NCI-H2029 (cell line): ENCODE data around the gene GYPA.
"Not testable (repeated sequence)": the region's sequence is repeated elsewhere in the genome, so short reads cannot be mapped to it uniquely, and the experiment has no call there.

ENCODE experiments used
- DNase-seq: peaks from one replicate; lab custom pipeline; 2025; lab: John Stamatoyannopoulos, UW

GYPA gene

DNA sequence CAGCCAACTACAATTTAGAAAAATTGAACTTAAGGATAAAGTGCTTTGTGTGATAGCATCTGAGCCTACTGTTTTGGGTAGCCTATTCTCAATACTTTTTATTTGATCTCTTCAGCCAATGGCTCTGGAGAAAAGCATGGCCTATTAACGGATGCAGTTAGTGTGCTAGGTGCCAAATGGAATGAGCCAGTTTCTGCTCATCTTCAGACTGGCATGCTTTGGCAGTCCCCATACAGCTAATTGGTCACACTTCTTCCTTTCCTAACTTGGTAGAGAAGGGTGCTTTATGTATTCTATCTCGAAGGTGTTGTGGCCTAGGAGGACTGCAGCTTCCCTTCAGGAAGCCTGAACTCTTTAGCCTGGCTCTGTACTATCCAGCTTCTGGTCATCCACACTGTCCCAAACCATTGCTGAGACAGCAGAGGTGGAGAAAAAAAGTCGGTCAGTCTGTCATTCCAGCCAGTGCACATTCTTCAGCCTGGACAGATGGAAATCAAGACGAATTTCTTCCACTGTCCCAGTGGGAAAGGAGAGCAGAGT, 11.1 kb downstream of the GYPA start:
- not testable (repeated sequence) for DNase-seq

DNA sequence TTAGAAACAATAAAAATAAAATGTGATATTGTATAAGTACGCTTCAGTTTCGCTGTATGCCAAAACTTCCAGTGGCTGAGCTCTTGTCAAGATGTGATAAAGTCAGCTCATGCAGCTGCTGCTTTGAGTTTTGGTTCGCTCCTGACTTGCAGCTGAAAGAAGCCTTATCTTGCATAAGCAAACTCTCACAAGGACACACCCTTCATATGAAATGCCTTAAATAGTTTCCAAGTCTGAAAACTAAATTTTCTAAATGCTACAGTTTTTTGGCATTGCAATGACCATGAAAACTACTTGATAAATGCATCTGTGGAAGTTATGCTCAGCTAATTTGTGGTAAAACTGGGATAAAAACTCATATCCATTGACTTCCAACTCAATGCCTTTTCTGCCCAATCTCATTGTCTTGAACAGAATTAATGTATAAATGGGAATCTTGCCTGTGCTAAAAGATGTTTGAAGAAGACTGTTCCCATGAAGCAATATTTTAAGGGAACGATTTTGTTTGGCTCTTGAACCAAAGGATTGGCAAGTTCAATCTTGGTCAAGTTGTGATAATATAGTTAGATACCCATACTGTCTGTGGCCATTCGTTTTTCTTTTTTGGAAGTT, 11.7 kb downstream of the GYPA start:
- not testable (repeated sequence) for DNase-seq

GRCh38 chr4:144125109-144125508, 15.4 kb downstream of the GYPA start:
- not testable (repeated sequence) for DNase-seq

- not testable (repeated sequence) for DNase-seq
Measured at GRCh38 chr4:144123982-144124635, 16.4 kb downstream of the GYPA start.

DNA sequence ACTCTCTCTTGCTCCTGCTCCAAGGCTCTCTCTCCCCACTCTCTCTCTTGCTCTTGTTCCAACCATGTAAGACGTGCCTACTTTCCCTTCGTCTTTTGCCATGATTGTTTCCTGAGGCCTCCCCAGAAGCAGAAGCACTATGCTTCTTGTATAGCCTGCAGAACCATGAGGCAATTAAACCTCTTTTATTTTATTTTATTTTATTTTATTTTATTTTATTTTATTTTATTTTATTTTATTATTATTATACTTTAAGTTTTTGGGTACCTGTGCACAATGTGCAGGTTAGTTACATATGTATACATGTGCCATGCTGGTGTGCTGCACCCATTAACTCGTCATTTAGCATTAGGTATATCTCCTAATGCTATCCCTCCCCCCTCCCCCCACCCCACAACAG, 17.2 kb downstream of the GYPA start:
- DNase-seq: not testable (repeated sequence)

DNA sequence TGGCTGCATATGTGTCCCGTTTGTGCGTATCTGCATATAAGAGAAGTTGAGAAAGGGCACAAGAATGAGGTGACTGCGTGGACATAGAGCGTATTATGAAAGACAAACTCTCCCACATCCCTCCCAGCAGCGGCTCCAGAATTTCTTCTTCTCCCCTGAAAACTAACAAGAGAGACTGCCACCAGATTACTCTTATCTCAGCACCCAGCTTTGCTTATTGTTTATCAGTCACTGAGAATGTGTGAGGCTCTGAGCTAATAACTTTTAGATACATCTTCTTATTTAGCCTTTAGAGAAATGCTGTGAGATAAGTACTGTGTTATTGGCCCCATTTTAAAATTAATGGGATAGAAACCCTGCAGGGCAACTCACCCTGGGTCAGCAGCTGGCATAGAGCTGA, 20.8 kb downstream of the GYPA start:
- DNase-seq: not testable (repeated sequence)

GRCh38 chr4:144115519-144115918, 25.0 kb downstream of the GYPA start:
- no peak for DNase-seq

GRCh38 chr4:144113546-144113945, 27.0 kb downstream of the GYPA start:
- no peak for DNase-seq

DNA sequence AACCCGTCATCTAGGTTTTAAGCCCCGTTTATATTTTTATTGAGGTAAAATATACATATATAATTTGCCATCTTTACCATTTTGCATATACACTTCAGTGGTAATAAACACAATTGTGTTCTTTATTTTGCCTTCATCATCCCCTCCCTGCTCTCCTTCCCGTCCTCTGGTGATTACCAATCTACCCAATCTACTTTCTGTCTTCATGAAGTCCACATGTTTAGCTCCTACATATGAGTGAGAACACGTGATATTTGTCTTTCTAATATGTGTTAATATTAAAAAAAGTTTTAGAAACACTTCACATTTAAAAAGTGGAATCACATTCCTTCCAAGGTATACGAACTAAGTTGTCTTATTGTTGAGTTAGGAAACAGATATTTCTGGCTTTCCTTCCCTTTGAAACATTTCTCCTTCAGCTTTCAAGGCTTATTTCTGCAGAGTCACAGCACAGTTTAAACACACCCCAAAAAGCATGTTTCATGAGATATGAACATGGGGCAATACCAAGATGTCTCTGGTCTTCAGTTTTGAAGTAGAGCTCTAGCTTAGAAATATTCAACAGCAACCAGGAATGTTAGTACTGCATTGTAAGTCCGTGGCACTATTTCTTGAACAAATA, 35.9 kb downstream of the GYPA start:
- DNase-seq: no peak

DNA sequence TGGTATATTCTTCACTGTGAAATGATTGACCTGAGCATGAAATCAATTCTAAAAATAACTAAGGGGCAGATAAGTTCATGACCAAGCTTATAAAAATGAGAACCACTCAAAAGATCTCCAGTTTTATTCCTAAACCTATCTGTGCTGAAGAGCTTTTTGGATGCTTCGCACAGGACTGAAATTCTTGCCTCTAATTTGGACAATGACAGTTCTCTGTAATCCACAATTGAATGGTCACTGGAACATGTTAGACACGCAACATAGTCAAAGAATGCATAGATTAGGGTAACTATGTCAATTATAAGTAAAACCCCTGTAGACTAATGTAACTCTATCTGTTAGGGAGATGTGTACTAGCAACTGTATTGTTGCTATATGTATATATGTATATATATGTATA, 42.7 kb downstream of the GYPA start:
- not testable (repeated sequence) for DNase-seq

DNA sequence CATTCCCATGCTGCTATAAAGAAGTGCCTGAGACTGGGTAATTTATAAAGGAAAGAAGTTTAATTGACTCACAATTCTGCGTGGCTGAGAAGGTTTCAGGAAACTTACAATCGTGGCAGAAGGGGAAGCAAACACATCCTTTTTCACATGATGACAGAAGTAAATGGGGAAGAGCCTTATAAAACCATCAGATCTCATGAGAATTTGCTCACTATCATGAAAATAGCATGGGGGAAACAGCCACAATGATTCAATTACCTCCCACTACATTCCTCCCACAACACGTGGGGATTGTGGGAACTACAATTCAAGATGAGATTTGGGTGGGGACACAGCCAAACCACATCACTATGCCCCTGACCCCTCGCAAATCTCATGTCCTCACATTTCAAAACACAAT, 46.5 kb downstream of the GYPA start:
- not testable (repeated sequence) for DNase-seq

DNA sequence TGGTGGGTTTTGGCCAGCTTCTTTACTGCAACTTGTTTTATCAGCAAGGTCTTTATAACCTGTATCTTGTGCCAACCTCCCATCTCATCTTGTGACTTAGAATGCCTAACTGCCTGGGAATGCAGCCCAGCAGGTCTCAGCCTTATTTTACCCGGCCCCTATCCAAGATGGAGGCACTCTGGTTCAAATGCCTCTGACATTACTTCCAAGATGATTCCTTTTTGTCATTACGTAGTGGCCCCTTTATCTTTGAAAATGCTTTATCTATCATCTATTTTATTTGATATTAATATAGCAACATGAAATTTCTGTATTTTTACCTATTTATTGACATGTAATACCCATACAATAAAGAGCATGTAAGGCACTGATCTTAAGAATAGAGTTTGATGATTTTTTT, 49.3 kb downstream of the GYPA start:
- DNase-seq: not testable (repeated sequence)

DNA sequence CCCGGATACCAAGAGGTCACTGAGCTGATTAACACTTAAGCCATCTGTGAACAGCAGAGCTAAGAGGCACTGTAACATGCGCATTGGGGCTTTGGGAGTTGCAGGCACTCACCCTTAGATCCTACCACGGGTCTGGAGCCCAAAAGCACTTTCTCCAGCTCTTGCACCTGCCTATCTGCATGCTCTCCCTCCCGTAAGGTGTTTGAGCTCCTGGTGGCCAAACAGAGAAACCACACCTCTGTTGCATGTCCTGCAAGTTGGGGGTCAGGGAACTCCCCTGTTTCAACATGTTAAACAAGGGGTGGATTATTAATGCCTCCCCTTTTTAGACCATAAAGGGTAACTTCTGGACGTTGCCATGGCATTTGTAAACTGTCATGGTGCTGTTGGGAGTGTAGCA, 49.8 kb downstream of the GYPA start:
- DNase-seq: no peak

GRCh38 chr4:144082053-144082452, 58.5 kb downstream of the GYPA start:
- not testable (repeated sequence) for DNase-seq

- DNase-seq: not testable (repeated sequence)
Measured at GRCh38 chr4:144080135-144080534, 60.4 kb downstream of the GYPA start.

- DNase-seq: not testable (repeated sequence)
Measured at GRCh38 chr4:144078746-144079145, 61.8 kb downstream of the GYPA start.

GRCh38 chr4:144061556-144061955, 79.0 kb downstream of the GYPA start:
- DNase-seq: not testable (repeated sequence)

- not testable (repeated sequence) for DNase-seq
Measured at GRCh38 chr4:144060234-144060859, 80.2 kb downstream of the GYPA start.
